Measurements from ENCODE around the gene GCA. TPM values are rescaled to one million over a fixed set of nuclear protein-coding genes. Genes with fewer than 3 reads are reported as not detected.

GCA gene
- total and polyA plus RNA-seq, 2 of the 8 experiments (the other 6 are each of a cell fraction or from before 2014, with no cell fraction given) = 37.4 to 42.0 TPM

- TF ChIP-seq CTBP2 (IDR thresholded peaks at IDR 0.05; ENCODE audit: borderline replicate concordance, insufficient read depth, insufficient read length, low read length) = no peak
- no peak for TF ChIP-seq GTF2F1 (IDR thresholded peaks at IDR 0.05; ENCODE audit: borderline replicate concordance, low read depth, low read length)
- TF ChIP-seq HDAC2 (IDR thresholded peaks at IDR 0.05; ENCODE audit: borderline replicate concordance in 1 of 2, low read depth in 2 of 2, low read length in 2 of 2) = no peak
Observed at GRCh38 chr2:162379719-162380580, 36.0 kb downstream of the GCA start (continued).

Data from H1 (cell line).